Parathyroid adenoma (tissue), 2 donors: ENCODE measurements around the gene NISCH.

Experiments used
- H2AFZ ChIP-seq: fragments of 300-600 bp; sonication (generic); one replicate; pipeline ENCODE4 v1.7.0; 2017; ENCODE audit warnings: antibody characterized with exemption, mild to moderate bottlenecking
- H3K27ac ChIP-seq: fragments of 300-600 bp; sonication (generic); one replicate; pipeline ENCODE4 v1.7.0; 2017
- H3K27me3 ChIP-seq: fragments of 300-600 bp; sonication (generic); one replicate; pipeline ENCODE4 v1.7.0; 2017; ENCODE audit warnings: low read length; ENCODE audit not compliant: control insufficient read depth, insufficient read depth
- H3K36me3 ChIP-seq: fragments of 300-600 bp; sonication (generic); one replicate; pipeline ENCODE4 v1.7.0; 2017; ENCODE audit warnings: low read length; ENCODE audit not compliant: control insufficient read depth, insufficient read depth
- H3K4me1 ChIP-seq: fragments of 300-600 bp; sonication (generic); one replicate; pipeline ENCODE4 v1.7.0; 2017; ENCODE audit warnings: control low read depth
- H3K4me2 ChIP-seq: fragments of 300-600 bp; sonication (generic); one replicate; pipeline ENCODE4 v1.7.0; 2017; ENCODE audit warnings: low read length
- H3K4me3 ChIP-seq: fragments of 300-600 bp; sonication (generic); one replicate; pipeline ENCODE4 v1.7.0; 2017; ENCODE audit warnings: low read depth, low read length
- H3K79me2 ChIP-seq: fragments of 300-600 bp; sonication (generic); one replicate; pipeline ENCODE4 v1.7.0; 2017; ENCODE audit warnings: control low read depth
- H3K9ac ChIP-seq: fragments of 300-600 bp; sonication (generic); one replicate; pipeline ENCODE4 v1.7.0; 2017; ENCODE audit warnings: mild to moderate bottlenecking
- H3K9me3 ChIP-seq: fragments of 300-600 bp; sonication (generic); one replicate; pipeline ENCODE4 v1.7.0; 2017; ENCODE audit warnings: low read length; ENCODE audit not compliant: control insufficient read depth
- CTCF ChIP-seq: fragments of 300-600 bp; sonication (generic); IDR thresholded peaks from one replicate; pipeline ENCODE4 v1.7.0; 2017; ENCODE audit warnings: antibody characterized with exemption, mild to moderate bottlenecking
- donor health status: primary hyperparathyroidism.

The NISCH gene

GRCh38 chr3:52472239-52473000 lies 17.0 kb downstream of the NISCH start:
- TF ChIP-seq CTCF = no peak
- H3K4me2 ChIP-seq = no peak overlapping the region
- H3K36me3 ChIP-seq = no peaks in the 10 kb centered on the region
- no peaks in the 10 kb centered on the region for H3K27me3 ChIP-seq
- H3K9ac ChIP-seq = no peak overlapping the region
- peaks cover 3% of the 10 kb centered on the region for H3K79me2 ChIP-seq
- H3K9me3 ChIP-seq = no peaks in the 10 kb centered on the region
- no peak overlapping the region for H3K27ac ChIP-seq
- H3K4me1 ChIP-seq = no peaks in the 10 kb centered on the region
- no peak overlapping the region for H2AFZ ChIP-seq
- no peak overlapping the region for H3K4me3 ChIP-seq

- no peaks in the 10 kb centered on the region for H3K36me3 ChIP-seq
- H3K4me1 ChIP-seq = no peaks in the 10 kb centered on the region
- no peak overlapping the region for H3K9ac ChIP-seq
- peaks cover 3% of the 10 kb centered on the region for H3K79me2 ChIP-seq
- no peak overlapping the region for H3K27ac ChIP-seq
- no peak overlapping the region for H3K4me3 ChIP-seq
- TF ChIP-seq CTCF = no peak
- no peaks in the 10 kb centered on the region for H3K27me3 ChIP-seq
- no peak overlapping the region for H3K4me2 ChIP-seq
- H2AFZ ChIP-seq = no peak overlapping the region
- H3K9me3 ChIP-seq = no peaks in the 10 kb centered on the region
These were observed 17.6 kb downstream of the NISCH start for GRCh38 chr3:52473026-52473425.

GRCh38 chr3:52477076-52477795 lies 21.8 kb downstream of the NISCH start:
- Histone ChIP-seq H3K9me3 (no peaks in the 10 kb centered on the region), H3K9ac (no peak overlapping the region), H3K4me3 (no peak overlapping the region), H3K27ac (no peak overlapping the region), H3K4me1 (no peaks in the 10 kb centered on the region), H3K79me2 (no peaks in the 10 kb centered on the region), H3K4me2 (no peak overlapping the region), H2AFZ (no peak overlapping the region), H3K27me3 (no peaks in the 10 kb centered on the region), H3K36me3 (no peaks in the 10 kb centered on the region)
- TF ChIP-seq CTCF = no peak

- no peak overlapping the region for H3K4me2 ChIP-seq
- no peaks in the 10 kb centered on the region for H3K4me1 ChIP-seq
- H3K36me3 ChIP-seq = no peaks in the 10 kb centered on the region
- no peaks in the 10 kb centered on the region for H3K27me3 ChIP-seq
- H3K9ac ChIP-seq = no peak overlapping the region
- H3K4me3 ChIP-seq = no peak overlapping the region
- no peaks in the 10 kb centered on the region for H3K9me3 ChIP-seq
- H2AFZ ChIP-seq = no peak overlapping the region
- TF ChIP-seq CTCF = no peak
- no peak overlapping the region for H3K27ac ChIP-seq
- H3K79me2 ChIP-seq = no peaks in the 10 kb centered on the region
These were observed 22.3 kb downstream of the NISCH start for GRCh38 chr3:52477796-52478095.
